Body of pancreas (tissue), 4 donors: ENCODE measurements around the gene RASL10B. TPM values are rescaled to one million over a fixed set of nuclear protein-coding genes. Genes with fewer than 3 reads are reported as not detected.

Experiments used
- ATAC-seq: fragments of 150-250 bp; one replicate; pipeline ENCODE4 v1.9.1; 2016
- DNase-seq, 4 donors: peaks; one replicate each; pipeline ENCODE4 v3.0.0-alpha.2; 2019
- H3K27ac ChIP-seq, 4 donors: fragments of 200-600 bp; sonication (generic); 1 replicate in 3 of 4; 2 replicates in 1 of 4; pipeline versions ENCODE4 v1.5.1 to v1.6.1; 2016 to 2019; ENCODE audit warnings: mild to moderate bottlenecking in 1 of 4, mixed read lengths in 1 of 4, moderate library complexity in 1 of 4
- H3K27me3 ChIP-seq, 2 donors: fragments of 200-600 bp; sonication (generic); one replicate each; pipeline ENCODE4 v1.6.0; 2016; ENCODE audit warnings: mild to moderate bottlenecking in 1 of 2
- H3K36me3 ChIP-seq, 2 donors: fragments of 200-600 bp; sonication (generic); replicated peaks in 1 of 2; 2 replicates each; pipeline ENCODE4 v1.5.1; 2016; ENCODE audit warnings: low read depth in 2 of 2; ENCODE audit not compliant: insufficient read depth in 1 of 2
- H3K4me1 ChIP-seq: fragments of 200-600 bp; sonication (generic); one replicate; pipeline ENCODE4 v1.6.0; 2016
- H3K4me3 ChIP-seq, 2 donors: fragments of 200-600 bp; sonication (generic); 1 replicate in 1 of 2; 2 replicates in 1 of 2; pipeline ENCODE4 v1.5.1; 2016 to 2019
- H3K9me3 ChIP-seq, 3 donors: fragments of 200-600 bp; sonication (generic); 1 replicate in 2 of 3; 2 replicates in 1 of 3; pipeline ENCODE4 v1.5.1; 2016
- POLR2A ChIP-seq, 3 donors: fragments of 450-650 bp; IDR thresholded peaks; one replicate each; pipeline ENCODE4 v1.6.1; 2016; ENCODE audit warnings: antibody characterized with exemption in 3 of 3, mild to moderate bottlenecking in 2 of 3
- WGBS, 2 donors: methylation state at CpG; one replicate each; pipeline ENCODE4 v1.1.5; 2017; 5-methylcytosine and 5-hydroxymethylcytosine counted together
- intact Hi-C: fragments of 100-400 bp; cut with DNase I; formaldehyde crosslinking; loops from one replicate; pipeline ENCODE4 v1.15.1; 2023
- total RNA-seq, 2 donors: library from RNA; depleted of rRNA; stranded (reverse); fragments of >200 nt; gene quantifications; one replicate each; pipeline ENCODE4 v1.1.0, GENCODE V29; 2016
- TF ChIP-seq, protein P1 (sequence below), 7 experiments: fragments of 450-650 bp in 4 of 7; fragments of 200-600 bp in 3 of 7; sonication (generic) in 3 of 7; IDR thresholded peaks; one replicate each; pipeline ENCODE4 v1.5.1; 2016 to 2019; ENCODE audit warnings: antibody characterized with exemption in 7 of 7

Gene RASL10B
- total RNA-seq, 2 donors from 2014 or later: 8.8 to 17.8 TPM

DNA sequence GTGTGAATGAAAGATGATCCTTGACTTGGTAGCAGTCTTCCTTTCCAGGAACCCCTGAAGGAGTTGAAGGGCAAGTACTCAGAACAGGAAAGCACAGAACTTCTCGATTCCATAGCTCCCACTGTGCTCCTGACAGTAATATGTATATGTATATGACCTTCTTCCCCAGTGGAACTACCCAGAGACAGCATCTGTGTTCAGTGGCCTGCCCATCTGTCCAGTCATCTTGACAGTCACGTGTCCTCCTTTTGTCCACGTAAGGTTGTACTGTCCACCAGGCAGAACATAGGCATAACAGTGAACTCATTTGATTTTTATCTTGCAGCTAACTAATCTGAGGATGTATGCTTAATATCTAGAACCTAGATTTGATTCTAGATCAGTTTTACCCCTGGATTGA is 37.8 kb upstream of the RASL10B start:
- DNase-seq (no peak), ATAC-seq (no peak)
- no peaks in the 10 kb centered on the region for H3K4me1 ChIP-seq
- no peak overlapping the region for H3K4me3 ChIP-seq
- TF ChIP-seq, protein P1, sequence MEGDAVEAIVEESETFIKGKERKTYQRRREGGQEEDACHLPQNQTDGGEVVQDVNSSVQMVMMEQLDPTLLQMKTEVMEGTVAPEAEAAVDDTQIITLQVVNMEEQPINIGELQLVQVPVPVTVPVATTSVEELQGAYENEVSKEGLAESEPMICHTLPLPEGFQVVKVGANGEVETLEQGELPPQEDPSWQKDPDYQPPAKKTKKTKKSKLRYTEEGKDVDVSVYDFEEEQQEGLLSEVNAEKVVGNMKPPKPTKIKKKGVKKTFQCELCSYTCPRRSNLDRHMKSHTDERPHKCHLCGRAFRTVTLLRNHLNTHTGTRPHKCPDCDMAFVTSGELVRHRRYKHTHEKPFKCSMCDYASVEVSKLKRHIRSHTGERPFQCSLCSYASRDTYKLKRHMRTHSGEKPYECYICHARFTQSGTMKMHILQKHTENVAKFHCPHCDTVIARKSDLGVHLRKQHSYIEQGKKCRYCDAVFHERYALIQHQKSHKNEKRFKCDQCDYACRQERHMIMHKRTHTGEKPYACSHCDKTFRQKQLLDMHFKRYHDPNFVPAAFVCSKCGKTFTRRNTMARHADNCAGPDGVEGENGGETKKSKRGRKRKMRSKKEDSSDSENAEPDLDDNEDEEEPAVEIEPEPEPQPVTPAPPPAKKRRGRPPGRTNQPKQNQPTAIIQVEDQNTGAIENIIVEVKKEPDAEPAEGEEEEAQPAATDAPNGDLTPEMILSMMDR (IDR thresholded peaks at IDR 0.05): no peak
- TF ChIP-seq POLR2A (IDR thresholded peaks at IDR 0.05): no peak
- H3K9me3 ChIP-seq: no peaks in the 10 kb centered on the region
- intact Hi-C loops: no loop called here
- H3K27me3 ChIP-seq: no peaks in the 10 kb centered on the region
- 93% methylated on average over 3 of the region's 3 CpGs for WGBS, 2 donors
- H3K36me3 ChIP-seq: peaks cover 0 to 3% of the 10 kb centered on the region in 2 donors
- no peak overlapping the region for H3K27ac ChIP-seq

DNA sequence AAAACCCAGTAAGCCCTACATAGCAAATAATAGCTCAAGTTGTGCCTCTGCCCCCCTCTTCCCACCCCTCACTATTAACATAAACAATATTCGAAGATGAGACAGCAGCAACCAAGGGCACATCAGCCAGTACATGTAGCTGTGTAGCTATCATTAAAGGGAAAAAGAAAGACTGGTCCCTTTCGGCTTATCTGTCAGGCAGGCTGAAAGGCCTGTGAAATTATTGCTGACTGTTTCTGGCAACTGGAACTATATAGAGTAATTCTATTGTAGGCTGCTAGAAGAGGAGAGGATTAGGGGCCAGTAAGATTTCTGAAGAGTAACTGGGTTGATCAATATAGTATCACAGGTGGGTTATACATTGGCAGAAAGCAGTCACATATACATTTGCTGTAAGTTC is 36.5 kb upstream of the RASL10B start:
- TF ChIP-seq, protein P1 (IDR thresholded peaks at IDR 0.05): no peak
- TF ChIP-seq POLR2A (IDR thresholded peaks at IDR 0.05): no peak
- peaks cover 0 to 3% of the 10 kb centered on the region in 2 donors for H3K36me3 ChIP-seq
- H3K4me1 ChIP-seq: no peaks in the 10 kb centered on the region
- no peak for ATAC-seq
- H3K9me3 ChIP-seq: no peaks in the 10 kb centered on the region
- intact Hi-C loops: no loop called here
- no peak overlapping the region for H3K27ac ChIP-seq
- DNase-seq: no peak
- 84 to 89% methylated on average over 2 of the region's 2 CpGs for WGBS, 2 donors
- H3K27me3 ChIP-seq: no peaks in the 10 kb centered on the region
- H3K4me3 ChIP-seq: no peak overlapping the region

DNA sequence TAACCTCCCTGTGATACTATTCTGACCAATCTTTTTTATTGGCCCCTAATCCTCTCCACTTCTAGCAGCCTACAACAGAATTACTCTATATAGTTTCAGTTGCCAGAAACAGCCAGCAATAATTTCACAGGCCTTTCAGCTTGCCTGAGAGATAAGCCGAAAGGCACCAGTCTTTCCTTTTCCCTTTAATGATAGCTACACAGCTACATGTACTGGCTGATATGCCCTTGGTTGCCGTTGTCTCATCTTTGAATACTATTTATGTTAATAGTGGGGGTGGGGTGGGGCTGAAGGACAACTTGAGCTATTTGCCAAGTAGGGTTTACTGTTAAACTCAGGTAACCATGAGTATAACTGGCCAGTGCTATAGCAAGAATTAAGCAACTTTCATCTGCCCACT is 35.8 kb upstream of the RASL10B start:
- DNase-seq: no peak
- no peaks in the 10 kb centered on the region for H3K4me1 ChIP-seq
- no peaks in the 10 kb centered on the region for H3K27me3 ChIP-seq
- no peak for ATAC-seq
- H3K36me3 ChIP-seq: peaks cover 0 to 3% of the 10 kb centered on the region in 2 donors
- WGBS, 2 donors: 53 to 61% methylated on average over 2 of the region's 2 CpGs
- no peak for TF ChIP-seq POLR2A (IDR thresholded peaks at IDR 0.05)
- TF ChIP-seq, protein P1 (IDR thresholded peaks at IDR 0.05): no peak
- no peak overlapping the region for H3K27ac ChIP-seq
- H3K4me3 ChIP-seq: no peak overlapping the region
- H3K9me3 ChIP-seq: no peaks in the 10 kb centered on the region
- intact Hi-C loops: no loop called here

DNA sequence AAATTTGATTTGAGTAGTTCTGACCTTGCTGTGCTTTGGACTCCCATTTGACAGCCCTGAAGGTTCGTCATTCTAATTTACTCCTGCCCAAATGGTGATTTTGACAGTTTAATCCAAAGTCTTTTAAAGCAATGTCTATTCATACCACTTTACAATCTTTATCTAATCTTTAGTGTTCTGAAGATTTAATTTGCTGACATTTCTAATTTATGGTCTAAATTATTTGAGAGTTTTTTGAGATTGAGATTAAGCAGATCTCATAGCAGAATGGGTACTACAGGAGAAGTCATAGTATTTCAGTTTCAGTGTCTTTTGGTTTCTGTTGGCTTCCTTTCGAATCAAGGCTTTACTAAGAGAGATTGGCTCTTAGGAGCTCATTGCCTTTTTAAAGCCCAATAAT is 32.6 kb upstream of the RASL10B start:
- no peaks in the 10 kb centered on the region for H3K9me3 ChIP-seq
- H3K4me1 ChIP-seq: no peaks in the 10 kb centered on the region
- 89% methylated on average over 2 of the region's 2 CpGs for WGBS, 2 donors
- H3K36me3 ChIP-seq: peaks cover 0 to 3% of the 10 kb centered on the region in 2 donors
- TF ChIP-seq POLR2A (IDR thresholded peaks at IDR 0.05): no peak
- TF ChIP-seq, protein P1 (IDR thresholded peaks at IDR 0.05): no peak
- ATAC-seq (no peak), DNase-seq (no peak)
- no peaks in the 10 kb centered on the region for H3K27me3 ChIP-seq
- intact Hi-C loops: no loop called here
- H3K4me3 ChIP-seq: no peak overlapping the region
- no peak overlapping the region for H3K27ac ChIP-seq

DNA sequence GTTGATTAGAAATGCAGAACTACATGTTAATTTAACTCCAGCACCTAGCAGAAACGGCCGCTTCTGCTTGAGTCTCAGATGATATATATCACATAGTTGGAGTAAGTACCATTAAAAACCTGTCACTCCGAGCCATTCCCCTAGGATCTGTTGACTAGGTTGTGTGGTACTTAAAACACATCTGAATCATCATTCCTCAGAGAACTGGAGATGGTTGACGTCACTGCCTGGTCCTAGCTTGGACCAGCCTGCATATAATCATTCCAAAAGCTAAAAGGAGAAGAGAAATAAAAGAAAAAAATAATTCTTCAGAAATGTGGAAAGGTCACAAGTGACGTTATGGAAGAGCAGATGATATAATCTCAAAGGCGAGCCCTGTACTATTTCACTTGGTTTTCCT is 31.3 kb upstream of the RASL10B start:
- WGBS, 2 donors: 89 to 91% methylated on average over 6 of the region's 6 CpGs
- no peak for DNase-seq
- no peak for TF ChIP-seq POLR2A (IDR thresholded peaks at IDR 0.05)
- TF ChIP-seq, protein P1 (IDR thresholded peaks at IDR 0.05): no peak

More for the DNA sequence above, 31.3 kb upstream of the RASL10B start:
- Histone ChIP-seq H3K9me3 (no peaks in the 10 kb centered on the region), H3K4me1 (no peaks in the 10 kb centered on the region), H3K27me3 (no peaks in the 10 kb centered on the region), H3K27ac (no peak overlapping the region), H3K4me3 (no peak overlapping the region), H3K36me3 (no peaks in the 10 kb centered on the region)
- intact Hi-C loops: no loop called here
- ATAC-seq: no peak
